Endothelial cell of umbilical vein (primary cell): ENCODE data around the gene ENPEP. TPM values are rescaled to one million over a fixed set of nuclear protein-coding genes. Genes with fewer than 3 reads are reported as not detected.
"Not testable (repeated sequence)": the region's sequence is repeated elsewhere in the genome, so short reads cannot be mapped to it uniquely, and the experiment has no call there.

Experiments used
- BruUV-seq: library from RNA; stranded (reverse); fragments of 400-500 nt; replicated peaks from 2 replicates; lab custom pipeline; 2021; lab: Mats Ljungman, UMichigan
- CTCF ChIA-PET: fragments of 300-600, 350-600 bp; sonication (Branson Sonifier 250); formaldehyde crosslinking; loops from one replicate; lab custom pipeline; 2021; ENCODE audit warnings: antibody characterized with exemption, inconsistent platforms; lab: Charles Lee
- POLR2A ChIA-PET: fragments of 300-600, 350-600 bp; sonication (Branson Sonifier 250); formaldehyde crosslinking; loops from one replicate; lab custom pipeline; 2021; ENCODE audit warnings: antibody characterized with exemption, inconsistent platforms; lab: Charles Lee
- DNase-seq: peaks from one replicate; pipeline ENCODE4 v3.0.0-alpha.2; 2011; ENCODE audit warnings: low read depth, low spot score
- FAIRE-seq: peaks from 2 replicates; lab custom pipeline; 2011; peaks lifted over from hg19 to GRCh38; lab: Jason Lieb, UNC
- H2AFZ ChIP-seq: 2 replicates; pipeline ENCODE4 v1.6.0; 2012; ENCODE audit warnings: low read depth, low read length, control low read depth, inconsistent platforms
- H3K27ac ChIP-seq: 2 replicates; pipeline ENCODE4 v1.5.1; 2011; ENCODE audit warnings: low read depth, mild to moderate bottlenecking, control low read depth, low read length, moderate library complexity; ENCODE audit not compliant: insufficient read depth
- H3K27me3 ChIP-seq, 2 experiments: 2 replicates each; pipeline versions ENCODE4 v1.6.0 to v1.6.1; 2011; ENCODE audit warnings: low read length in 2 of 2, mixed read lengths in 1 of 2; ENCODE audit not compliant: control insufficient read depth in 2 of 2, insufficient read depth in 2 of 2
- H3K36me3 ChIP-seq, 2 experiments: 2 replicates in 1 of 2; 3 replicates in 1 of 2; pipeline ENCODE4 v1.5.1; 2011; ENCODE audit warnings: low read length in 2 of 2, mild to moderate bottlenecking in 1 of 2, moderate library complexity in 1 of 2; ENCODE audit not compliant: control insufficient read depth in 2 of 2, insufficient read depth in 2 of 2; ENCODE audit errors: extremely low read depth in 1 of 2
- H3K4me1 ChIP-seq: 3 replicates; pipeline ENCODE4 v1.5.1; 2011; ENCODE audit warnings: mild to moderate bottlenecking, low read length; ENCODE audit not compliant: control insufficient read depth, insufficient read depth; ENCODE audit errors: extremely low read depth
- H3K4me2 ChIP-seq: 2 replicates; pipeline ENCODE4 v1.6.1; 2011; ENCODE audit warnings: low read length, control low read depth, mixed read lengths; ENCODE audit not compliant: insufficient read depth
- H3K4me3 ChIP-seq, 3 experiments: fragments of 200-600 bp in 1 of 3; sonication (generic), shearing (Covaris generic) in 1 of 3; replicated peaks in 1 of 3; 2 replicates each; pipeline ENCODE4 v1.5.1; 2011 to 2016; ENCODE audit warnings: control low read depth in 3 of 3, low read length in 3 of 3, mild to moderate bottlenecking in 2 of 3, inconsistent platforms in 1 of 3, low read depth in 1 of 3, moderate library complexity in 1 of 3; ENCODE audit not compliant: insufficient read depth in 1 of 3
- H3K79me2 ChIP-seq: 2 replicates; pipeline ENCODE4 v1.6.0; 2012; ENCODE audit warnings: low read length, inconsistent platforms; ENCODE audit not compliant: control insufficient read depth, insufficient read depth
- H3K9ac ChIP-seq: replicated peaks from 2 replicates; pipeline ENCODE3; 2011; ENCODE audit warnings: low read length, control low read depth; ENCODE audit not compliant: insufficient read depth; ENCODE audit errors: extremely low read depth
- H3K9me1 ChIP-seq: replicated peaks from 3 replicates; pipeline ENCODE4 v1.6.0; 2011; ENCODE audit warnings: mild to moderate bottlenecking, low read length; ENCODE audit not compliant: control insufficient read depth, insufficient read depth; ENCODE audit errors: extremely low read depth
- H3K9me3 ChIP-seq: replicated peaks from 2 replicates; pipeline ENCODE4 v1.5.1; 2012; ENCODE audit warnings: low read length, inconsistent platforms; ENCODE audit not compliant: control insufficient read depth, insufficient read depth
- H4K20me1 ChIP-seq: replicated peaks from 2 replicates; pipeline ENCODE3; 2011; ENCODE audit warnings: mild to moderate bottlenecking, low read length; ENCODE audit not compliant: control insufficient read depth, insufficient read depth; ENCODE audit errors: extremely low read depth
- CTCF ChIP-seq, 2 donors: IDR thresholded peaks; 1 replicate in 1 of 2; 2 replicates in 1 of 2; pipeline ENCODE4 v1.5.1; 2011; ENCODE audit warnings: low read length in 2 of 2, mild to moderate bottlenecking in 2 of 2, moderate library complexity in 2 of 2, control low read depth in 1 of 2, inconsistent platforms in 1 of 2, low read depth in 1 of 2; ENCODE audit not compliant: insufficient read depth in 1 of 2; ENCODE audit errors: extremely low read depth in 1 of 2
- EZH2 ChIP-seq: IDR thresholded peaks from 2 replicates; pipeline ENCODE4 v1.6.1; 2012; ENCODE audit warnings: borderline replicate concordance, low read depth, mild to moderate bottlenecking, moderate library complexity, low read length, inconsistent platforms; ENCODE audit not compliant: severe bottlenecking
- FOS ChIP-seq: IDR thresholded peaks from 2 replicates; pipeline ENCODE4 v1.6.1; 2011; ENCODE audit warnings: mild to moderate bottlenecking, low read length, moderate library complexity, borderline replicate concordance; ENCODE audit not compliant: insufficient read depth
- GATA2 ChIP-seq: IDR thresholded peaks from 2 replicates; pipeline ENCODE4 v1.7.0; 2011; ENCODE audit warnings: low read depth, mild to moderate bottlenecking, moderate library complexity, mixed read lengths, low read length; ENCODE audit not compliant: insufficient read length, insufficient read depth
- JUN ChIP-seq: IDR thresholded peaks from 2 replicates; pipeline ENCODE4 v1.6.1; 2011; ENCODE audit warnings: borderline replicate concordance, low read depth; ENCODE audit not compliant: insufficient read length, insufficient read depth
- MAX ChIP-seq: IDR thresholded peaks from 2 replicates; pipeline ENCODE4 v1.6.1; 2011; ENCODE audit not compliant: insufficient read depth, insufficient read length
- MYC ChIP-seq: IDR thresholded peaks from one replicate; pipeline ENCODE4 v1.6.1; 2011; ENCODE audit warnings: mild to moderate bottlenecking, low read depth, low read length
- POLR2A ChIP-seq: IDR thresholded peaks from 2 replicates; pipeline ENCODE4 v1.6.1; 2012; ENCODE audit warnings: low read depth, mild to moderate bottlenecking, control low read depth, low read length
- POLR2AphosphoS5 ChIP-seq: IDR thresholded peaks from 2 replicates; pipeline ENCODE4 v1.6.1; 2012; ENCODE audit warnings: low read depth, mild to moderate bottlenecking, control low read depth, low read length, moderate library complexity; ENCODE audit not compliant: insufficient read depth
- dilution Hi-C: fragments of 300-500 bp; cut with MboI; formaldehyde crosslinking; loops from one replicate; pipeline ENCODE4 v1.15.0; 2019; ENCODE audit warnings: low sequenced_read_pairs; ENCODE audit not compliant: extremely low pct_ligation_motif_present
- intact Hi-C: fragments of 100-400 bp; cut with micrococcal nuclease; formaldehyde crosslinking; loops from one replicate; pipeline ENCODE4 v1.10.0; 2022
- polyA plus RNA-seq, 4 experiments: library from polyadenylated mRNA; depleted of rRNA in 3 of 4; stranded (reverse) in 3 of 4; unstranded in 1 of 4; fragments of >200 nt; gene quantifications; 2 replicates each; pipeline versions ENCODE4 v1.2.1 to v1.2.3, GENCODE V29; 2011 to 2012; ENCODE audit warnings: missing spikeins in 1 of 4
- total RNA-seq: library from RNA; stranded (reverse); gene quantifications from 2 replicates; pipeline ENCODE4 v1.2.3, GENCODE V29; 2021

The ENPEP gene
- total and polyA plus RNA-seq, 2 donors (not counting 3 experiments of a cell fraction or from before 2014, with no cell fraction given), result not detected

- Histone ChIP-seq H3K4me2 (no peak overlapping the region), H3K9me1 (no peaks in the 10 kb centered on the region), H3K27ac (no peak overlapping the region), H3K9ac (no peak overlapping the region), H3K36me3 (no peaks in the 10 kb centered on the region), H3K9me3 (no peaks in the 10 kb centered on the region), H3K4me3 (no peak overlapping the region), H3K27me3 (no peaks in the 10 kb centered on the region), H4K20me1 (no peaks in the 10 kb centered on the region), H3K4me1 (no peaks in the 10 kb centered on the region), H2AFZ (no peak overlapping the region), H3K79me2 (no peaks in the 10 kb centered on the region)
- DNase-seq (no peak), FAIRE-seq (no peak)
- CTCF ChIA-PET, result no interaction called here
- dilution Hi-C loops, result no loop called here
- intact Hi-C loops, result no loop called here
- no TSS peak for BruUV-seq
- TF ChIP-seq MYC (no peak), GATA2 (no peak), CTCF (IDR thresholded peaks at IDR 0.05; ENCODE audit: extremely low read depth in 1 of 2, insufficient read depth in 1 of 2, low read depth in 1 of 2, low read length in 2 of 2) (no peak), POLR2AphosphoS5 (no peak), FOS (no peak), MAX (no peak), JUN (no peak), POLR2A (no peak), EZH2 (no peak)
- POLR2A ChIA-PET, result no interaction called here
Measured at GRCh38 chr4:110474481-110474880, 1.5 kb upstream of the ENPEP start.

- H3K36me3 ChIP-seq, H3K9me3 ChIP-seq, dilution Hi-C loops, H3K4me1 ChIP-seq, FAIRE-seq, H3K9ac ChIP-seq, H3K79me2 ChIP-seq, H3K27me3 ChIP-seq, H3K27ac ChIP-seq, BruUV-seq, H4K20me1 ChIP-seq, intact Hi-C loops, POLR2A ChIA-PET, H3K9me1 ChIP-seq, DNase-seq, H3K4me3 ChIP-seq, H2AFZ ChIP-seq, H3K4me2 ChIP-seq: not testable (repeated sequence)
- CTCF ChIA-PET, result interaction anchor here (1.0 to 1.1 kb wide), 2 partner anchors 36 to 160 kb away, joined by 3 to 4 read pairs; no protein-coding TSS in a partner anchor
Measured at GRCh38 chr4:110475080-110475479, 875 bp upstream of the ENPEP start.
